ENCODE data around the gene CNTNAP2. TPM values are rescaled to one million over a fixed set of nuclear protein-coding genes. Genes with fewer than 3 reads are reported as not detected.

Gene CNTNAP2
- total and polyA plus RNA-seq, 7 experiments from 2014 or later: 0.02 to 0.48 (median 0.24) TPM; not detected in 2

- H3K4me1 ChIP-seq (ENCODE audit: control insufficient read depth in 2 of 2, insufficient read depth in 2 of 2, low read length in 2 of 2): no peaks in the 10 kb centered on the region
- H3K27me3 Mint-ChIP-seq: no peaks in the 10 kb centered on the region
- no peak overlapping the region for H3K27ac ChIP-seq (ENCODE audit: low read depth, low read length)
- no peaks in the 10 kb centered on the region for H3K36me3 ChIP-seq (ENCODE audit: control insufficient read depth in 2 of 3, insufficient read depth in 3 of 3, low read length in 3 of 3)
- H3K9me3 ChIP-seq (ENCODE audit: control insufficient read depth in 2 of 3, low read length in 3 of 3): no peaks in the 10 kb centered on the region
- intact Hi-C loops (cut with micrococcal nuclease): no loop called here
- ChIA-PET CTCF (no interaction called here), POLR2A (no interaction called here)
- no peaks in the 10 kb centered on the region for H3K27me3 ChIP-seq (ENCODE audit: control insufficient read depth in 2 of 2, insufficient read depth in 2 of 2, low read length in 2 of 2)
- no peaks in the 10 kb centered on the region for H3K4me1 Mint-ChIP-seq
- peaks cover 0 to 3% (median 0%) of the 10 kb centered on the region in 5 donors for H3K36me3 Mint-ChIP-seq
- H3K9me3 Mint-ChIP-seq: peaks cover 0 to 25% (median 6%) of the 10 kb centered on the region in 11 donors
- ATAC-seq (no peak), DNase-seq (no peak)
- no peak overlapping the region for H3K27ac Mint-ChIP-seq
- H3K4me3 ChIP-seq (ENCODE audit: low read length): no peak overlapping the region
- no peak overlapping the region for H3K4me3 Mint-ChIP-seq
Measured at GRCh38 chr7:147664541-147664940, 1547.9 kb downstream of the CNTNAP2 start.

- CTCF ChIA-PET: no interaction called here
- no peaks in the 10 kb centered on the region for H3K27me3 Mint-ChIP-seq
- Histone ChIP-seq H3K36me3 (ENCODE audit: control insufficient read depth in 2 of 3, insufficient read depth in 3 of 3, low read length in 3 of 3) (no peaks in the 10 kb centered on the region), H3K4me3 (ENCODE audit: low read length) (no peak overlapping the region), H3K9me3 (ENCODE audit: control insufficient read depth in 2 of 3, low read length in 3 of 3) (no peaks in the 10 kb centered on the region), H3K27ac (ENCODE audit: low read depth, low read length) (no peak overlapping the region), H3K4me1 (ENCODE audit: control insufficient read depth in 2 of 2, insufficient read depth in 2 of 2, low read length in 2 of 2) (no peaks in the 10 kb centered on the region), H3K27me3 (ENCODE audit: control insufficient read depth in 2 of 2, insufficient read depth in 2 of 2, low read length in 2 of 2) (no peaks in the 10 kb centered on the region)
- no peak overlapping the region for H3K27ac Mint-ChIP-seq
- intact Hi-C loops (cut with micrococcal nuclease): no loop called here
- DNase-seq: no peak
- POLR2A ChIA-PET: no interaction called here
- ATAC-seq: no peak
- H3K36me3 Mint-ChIP-seq: no peaks in the 10 kb centered on the region
- no peak overlapping the region for H3K4me3 Mint-ChIP-seq
- H3K9me3 Mint-ChIP-seq: peaks cover 0 to 16% (median 3%) of the 10 kb centered on the region in 11 donors
- no peaks in the 10 kb centered on the region for H3K4me1 Mint-ChIP-seq
Measured at GRCh38 chr7:147670759-147671158, 1554.2 kb downstream of the CNTNAP2 start.

GRCh38 chr7:147674705-147675104 is 1558.1 kb downstream of the CNTNAP2 start:
- no peaks in the 10 kb centered on the region for H3K4me1 ChIP-seq (ENCODE audit: control insufficient read depth in 2 of 2, insufficient read depth in 2 of 2, low read length in 2 of 2)
- CTCF ChIA-PET: no interaction called here

GRCh38 chr7:147678943-147679342 is 1562.3 kb downstream of the CNTNAP2 start:
- Histone ChIP-seq H3K4me1 (ENCODE audit: control insufficient read depth in 2 of 2, insufficient read depth in 2 of 2, low read length in 2 of 2) (no peaks in the 10 kb centered on the region), H3K36me3 (ENCODE audit: control insufficient read depth in 2 of 3, insufficient read depth in 3 of 3, low read length in 3 of 3) (no peaks in the 10 kb centered on the region), H3K4me3 (ENCODE audit: low read length) (no peak overlapping the region), H3K27ac (ENCODE audit: low read depth, low read length) (no peak overlapping the region), H3K9me3 (ENCODE audit: control insufficient read depth in 2 of 3, low read length in 3 of 3) (no peaks in the 10 kb centered on the region), H3K27me3 (ENCODE audit: control insufficient read depth in 2 of 2, insufficient read depth in 2 of 2, low read length in 2 of 2) (no peaks in the 10 kb centered on the region)
- Mint-ChIP-seq H3K36me3 (no peaks in the 10 kb centered on the region), H3K4me3 (no peak overlapping the region), H3K27me3 (no peaks in the 10 kb centered on the region), H3K9me3 (peaks cover 0 to 12% (median 0%) of the 10 kb centered on the region in 11 donors), H3K27ac (no peak overlapping the region), H3K4me1 (no peaks in the 10 kb centered on the region)
- DNase-seq: no peak
- ChIA-PET POLR2A (no interaction called here), CTCF (no interaction called here)
- intact Hi-C loops (cut with micrococcal nuclease): no loop called here
- ATAC-seq: no peak

More at GRCh38 chr7:147674705-147675104, 1558.1 kb downstream of the CNTNAP2 start:
- Mint-ChIP-seq H3K27me3 (no peaks in the 10 kb centered on the region), H3K4me3 (no peak overlapping the region), H3K4me1 (no peaks in the 10 kb centered on the region), H3K9me3 (peaks cover 0 to 7% (median 0%) of the 10 kb centered on the region in 11 donors), H3K27ac (no peak overlapping the region), H3K36me3 (no peaks in the 10 kb centered on the region)
- H3K4me3 ChIP-seq (ENCODE audit: low read length): no peak overlapping the region
- H3K9me3 ChIP-seq (ENCODE audit: control insufficient read depth in 2 of 3, low read length in 3 of 3): no peaks in the 10 kb centered on the region
- DNase-seq (no peak), ATAC-seq (no peak)
- no peak overlapping the region for H3K27ac ChIP-seq (ENCODE audit: low read depth, low read length)
- POLR2A ChIA-PET: no interaction called here
- H3K27me3 ChIP-seq (ENCODE audit: control insufficient read depth in 2 of 2, insufficient read depth in 2 of 2, low read length in 2 of 2): no peaks in the 10 kb centered on the region
- H3K36me3 ChIP-seq (ENCODE audit: control insufficient read depth in 2 of 3, insufficient read depth in 3 of 3, low read length in 3 of 3): no peaks in the 10 kb centered on the region
- intact Hi-C loops (cut with micrococcal nuclease): no loop called here

GRCh38 chr7:147681530-147681929 is 1564.9 kb downstream of the CNTNAP2 start:
- CTCF ChIA-PET: no interaction called here
- Mint-ChIP-seq H3K36me3 (no peaks in the 10 kb centered on the region), H3K4me3 (no peak overlapping the region), H3K4me1 (no peaks in the 10 kb centered on the region), H3K27ac (no peak overlapping the region), H3K9me3 (peaks cover 0 to 12% (median 0%) of the 10 kb centered on the region in 11 donors), H3K27me3 (no peaks in the 10 kb centered on the region)
- Histone ChIP-seq H3K9me3 (ENCODE audit: control insufficient read depth in 2 of 3, low read length in 3 of 3) (no peaks in the 10 kb centered on the region), H3K36me3 (ENCODE audit: control insufficient read depth in 2 of 3, insufficient read depth in 3 of 3, low read length in 3 of 3) (no peaks in the 10 kb centered on the region), H3K4me1 (ENCODE audit: control insufficient read depth in 2 of 2, insufficient read depth in 2 of 2, low read length in 2 of 2) (no peaks in the 10 kb centered on the region), H3K27ac (ENCODE audit: low read depth, low read length) (no peak overlapping the region), H3K4me3 (ENCODE audit: low read length) (no peak overlapping the region), H3K27me3 (ENCODE audit: control insufficient read depth in 2 of 2, insufficient read depth in 2 of 2, low read length in 2 of 2) (no peaks in the 10 kb centered on the region)
- POLR2A ChIA-PET: no interaction called here
- no peak for ATAC-seq
- intact Hi-C loops (cut with micrococcal nuclease): no loop called here
- no peak for DNase-seq

GRCh38 chr7:147700702-147701101 is 1584.1 kb downstream of the CNTNAP2 start:
- Histone ChIP-seq H3K27ac (ENCODE audit: low read depth, low read length) (no peak overlapping the region), H3K9me3 (ENCODE audit: control insufficient read depth in 2 of 3, low read length in 3 of 3) (no peaks in the 10 kb centered on the region), H3K36me3 (ENCODE audit: control insufficient read depth in 2 of 3, insufficient read depth in 3 of 3, low read length in 3 of 3) (no peaks in the 10 kb centered on the region), H3K4me3 (ENCODE audit: low read length) (no peak overlapping the region), H3K27me3 (ENCODE audit: control insufficient read depth in 2 of 2, insufficient read depth in 2 of 2, low read length in 2 of 2) (no peaks in the 10 kb centered on the region), H3K4me1 (ENCODE audit: control insufficient read depth in 2 of 2, insufficient read depth in 2 of 2, low read length in 2 of 2) (no peaks in the 10 kb centered on the region)
- intact Hi-C loops (cut with micrococcal nuclease): no loop called here
- H3K27me3 Mint-ChIP-seq: no peaks in the 10 kb centered on the region
- CTCF ChIA-PET: no interaction called here
- H3K4me1 Mint-ChIP-seq: no peaks in the 10 kb centered on the region
- DNase-seq (no peak), ATAC-seq (no peak)
- peaks cover 1 to 27% (median 7%) of the 10 kb centered on the region in 11 donors for H3K9me3 Mint-ChIP-seq
- POLR2A ChIA-PET: no interaction called here
- no peaks in the 10 kb centered on the region for H3K36me3 Mint-ChIP-seq
- H3K27ac Mint-ChIP-seq: no peak overlapping the region
- no peak overlapping the region for H3K4me3 Mint-ChIP-seq

- no peaks in the 10 kb centered on the region for H3K27me3 Mint-ChIP-seq
- Histone ChIP-seq H3K36me3 (ENCODE audit: control insufficient read depth in 2 of 3, insufficient read depth in 3 of 3, low read length in 3 of 3) (no peaks in the 10 kb centered on the region), H3K4me1 (ENCODE audit: control insufficient read depth in 2 of 2, insufficient read depth in 2 of 2, low read length in 2 of 2) (no peaks in the 10 kb centered on the region), H3K27ac (ENCODE audit: low read depth, low read length) (no peak overlapping the region), H3K4me3 (ENCODE audit: low read length) (no peak overlapping the region), H3K9me3 (ENCODE audit: control insufficient read depth in 2 of 3, low read length in 3 of 3) (peaks cover 0 to 15% (median 0%) of the 10 kb centered on the region in 3 experiments), H3K27me3 (ENCODE audit: control insufficient read depth in 2 of 2, insufficient read depth in 2 of 2, low read length in 2 of 2) (no peaks in the 10 kb centered on the region)
- H3K4me1 Mint-ChIP-seq: no peaks in the 10 kb centered on the region
- DNase-seq (no peak), ATAC-seq (no peak)
- no peaks in the 10 kb centered on the region for H3K36me3 Mint-ChIP-seq
- H3K9me3 Mint-ChIP-seq: peaks cover 5 to 57% (median 18%) of the 10 kb centered on the region in 11 donors
- CTCF ChIA-PET: no interaction called here
- no peak overlapping the region for H3K27ac Mint-ChIP-seq
- no peak overlapping the region for H3K4me3 Mint-ChIP-seq
- intact Hi-C loops (cut with micrococcal nuclease): no loop called here
- POLR2A ChIA-PET: no interaction called here
Measured at GRCh38 chr7:147707926-147708325, 1591.3 kb downstream of the CNTNAP2 start.
